ENCODE data around the gene KRTAP4-4.

DNA sequence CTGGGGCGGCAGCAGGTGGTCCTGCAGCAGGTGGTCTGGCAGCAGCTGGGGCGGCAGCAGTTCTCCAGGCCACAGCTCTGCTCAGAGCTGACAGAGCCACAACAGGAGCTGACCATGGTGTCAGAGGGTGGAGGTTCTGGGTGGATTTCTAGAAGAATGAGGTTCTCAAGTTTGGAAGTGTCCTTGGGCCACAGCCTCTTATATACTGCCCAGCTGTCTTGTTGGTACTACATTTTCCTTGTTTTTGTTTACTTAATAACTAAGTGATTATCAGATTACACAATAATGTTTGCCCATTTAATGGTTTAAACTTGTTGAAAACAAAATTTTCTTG, 10.9 kb downstream of the KRTAP4-4 start, which contains the start of gene KRTAP4-5:
- no peak for TF ChIP-seq POLR2A (IDR thresholded peaks at IDR 0.05)
- TF ChIP-seq, protein P1, sequence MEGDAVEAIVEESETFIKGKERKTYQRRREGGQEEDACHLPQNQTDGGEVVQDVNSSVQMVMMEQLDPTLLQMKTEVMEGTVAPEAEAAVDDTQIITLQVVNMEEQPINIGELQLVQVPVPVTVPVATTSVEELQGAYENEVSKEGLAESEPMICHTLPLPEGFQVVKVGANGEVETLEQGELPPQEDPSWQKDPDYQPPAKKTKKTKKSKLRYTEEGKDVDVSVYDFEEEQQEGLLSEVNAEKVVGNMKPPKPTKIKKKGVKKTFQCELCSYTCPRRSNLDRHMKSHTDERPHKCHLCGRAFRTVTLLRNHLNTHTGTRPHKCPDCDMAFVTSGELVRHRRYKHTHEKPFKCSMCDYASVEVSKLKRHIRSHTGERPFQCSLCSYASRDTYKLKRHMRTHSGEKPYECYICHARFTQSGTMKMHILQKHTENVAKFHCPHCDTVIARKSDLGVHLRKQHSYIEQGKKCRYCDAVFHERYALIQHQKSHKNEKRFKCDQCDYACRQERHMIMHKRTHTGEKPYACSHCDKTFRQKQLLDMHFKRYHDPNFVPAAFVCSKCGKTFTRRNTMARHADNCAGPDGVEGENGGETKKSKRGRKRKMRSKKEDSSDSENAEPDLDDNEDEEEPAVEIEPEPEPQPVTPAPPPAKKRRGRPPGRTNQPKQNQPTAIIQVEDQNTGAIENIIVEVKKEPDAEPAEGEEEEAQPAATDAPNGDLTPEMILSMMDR (IDR thresholded peaks at IDR 0.05) = no peak

All from right lobe of liver (tissue), 4 donors.